Fibroblast of villous mesenchyme (primary cell): ENCODE data around the gene SIAH3. TPM values are rescaled to one million over a fixed set of nuclear protein-coding genes. Genes with fewer than 3 reads are reported as not detected.

Source experiments
- DNase-seq: peaks from one replicate; pipeline ENCODE4 v3.0.0-alpha.2; 2010; ENCODE audit warnings: low read depth
- H3K4me3 ChIP-seq: 2 replicates; pipeline ENCODE4 v1.5.1; 2011; ENCODE audit warnings: low read depth, mild to moderate bottlenecking, low read length
- CTCF ChIP-seq: IDR thresholded peaks from 2 replicates; pipeline ENCODE4 v1.5.1; 2012; ENCODE audit warnings: low read depth, mild to moderate bottlenecking, low read length; ENCODE audit not compliant: insufficient read depth
- small RNA-seq: library from RNA; depleted of rRNA; stranded (forward); fragments of <200 nt; gene quantifications from one replicate; pipeline ENCODE3, GENCODE V24; 2012
- total RNA-seq: library from RNA; depleted of rRNA; stranded (reverse); fragments of >200 nt; gene quantifications from 2 replicates; pipeline ENCODE4 v1.2.3, GENCODE V29; 2012

The SIAH3 gene
- total RNA-seq, 1 donor: under 0.01 TPM

GRCh38 chr13:45732916-45733315 lies 118.6 kb downstream of the SIAH3 start:
- H3K4me3 ChIP-seq: no peak overlapping the region
- no peak for DNase-seq
- no peak for TF ChIP-seq CTCF

GRCh38 chr13:45731455-45731854 lies 120.1 kb downstream of the SIAH3 start:
- TF ChIP-seq CTCF: no peak
- no peak overlapping the region for H3K4me3 ChIP-seq
- no peak for DNase-seq

DNA sequence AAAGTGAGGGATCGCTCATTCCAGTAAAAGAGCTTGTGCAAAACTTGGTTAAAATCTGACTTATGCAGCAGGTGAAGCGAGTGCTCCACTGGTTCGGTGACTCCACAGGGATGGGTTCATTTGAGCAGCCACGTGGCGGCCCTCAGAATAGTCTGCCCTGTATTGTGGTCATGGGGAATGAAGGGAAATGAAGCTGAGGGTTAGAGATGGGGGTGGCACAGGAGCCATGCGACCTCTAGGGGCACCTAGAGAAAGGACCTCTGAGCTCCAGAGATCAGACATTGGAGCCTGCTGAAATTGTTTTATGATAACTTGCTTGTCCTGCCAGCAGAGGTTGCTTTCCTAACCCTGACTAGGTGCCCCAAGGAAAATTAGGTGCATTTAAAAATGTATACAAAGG lies 122.8 kb downstream of the SIAH3 start:
- no peak for TF ChIP-seq CTCF
- H3K4me3 ChIP-seq: no peak overlapping the region
- no peak for DNase-seq

Small RNAs within 50 kb of the gene (small RNA-seq; reads per million reads assigned to genes)
- gene RF00017: not detected

Other genes starting within 250 kb of the SIAH3 start
- not detected in 2 replicates for gene ERICH6B, start 236.0 kb downstream of the SIAH3 start, total RNA-seq
- gene CBY2, start 149.4 kb downstream of the SIAH3 start, total RNA-seq: not detected in 2 replicates
- 16.1 and 21.2 TPM in 2 replicates for gene ZC3H13, start 201.0 kb upstream of the SIAH3 start, total RNA-seq